GM21737 (cell line): ENCODE measurements around the gene RNF133.
"Not testable (repeated sequence)": the region's sequence is repeated elsewhere in the genome, so short reads cannot be mapped to it uniquely, and the experiment has no call there.

Source experiments
- ATAC-seq: cut with Tn5 transposase; IDR thresholded peaks from one replicate; pipeline ENCODE4 v1.9.1; 2021; ENCODE audit warnings: mild to moderate bottlenecking, moderate library complexity; ENCODE audit not compliant: unreplicated experiment

RNF133 gene

DNA sequence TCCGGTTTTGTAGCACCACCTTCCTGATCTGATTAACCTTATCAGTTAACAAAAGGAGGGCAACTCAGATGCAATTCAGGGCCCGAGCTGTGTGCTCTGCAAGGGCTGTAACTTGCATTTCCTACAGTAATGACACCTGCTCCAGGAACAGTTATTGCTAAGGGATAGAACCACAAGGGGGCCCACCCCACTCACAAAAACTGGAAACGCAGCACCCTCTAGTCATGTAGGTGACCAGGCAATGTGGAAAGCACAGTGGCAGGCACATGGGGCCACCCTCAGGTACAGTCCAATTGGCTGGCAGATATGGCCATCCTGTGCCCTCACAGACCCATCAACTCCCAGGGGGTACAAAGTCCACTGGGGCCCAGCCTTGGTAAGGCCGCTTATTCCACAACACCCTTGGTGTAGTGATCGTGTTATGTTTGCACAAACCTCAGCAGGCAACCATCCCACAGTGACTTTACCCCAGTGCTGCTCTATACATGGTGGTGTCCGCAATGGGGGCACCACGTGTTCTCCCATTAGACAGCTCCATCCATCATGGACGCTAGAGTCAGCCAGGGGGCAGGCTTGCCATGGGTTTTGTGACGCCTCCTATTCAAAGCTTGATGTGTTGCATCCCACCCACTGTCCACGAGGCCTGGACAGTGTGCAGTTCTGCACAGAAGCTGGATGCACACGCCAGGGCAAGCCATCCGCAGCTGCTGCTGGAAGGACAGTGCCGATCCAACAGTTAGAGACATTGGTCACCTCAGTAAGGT, 9.4 kb downstream of the RNF133 start:
- ATAC-seq, result no peak

DNA sequence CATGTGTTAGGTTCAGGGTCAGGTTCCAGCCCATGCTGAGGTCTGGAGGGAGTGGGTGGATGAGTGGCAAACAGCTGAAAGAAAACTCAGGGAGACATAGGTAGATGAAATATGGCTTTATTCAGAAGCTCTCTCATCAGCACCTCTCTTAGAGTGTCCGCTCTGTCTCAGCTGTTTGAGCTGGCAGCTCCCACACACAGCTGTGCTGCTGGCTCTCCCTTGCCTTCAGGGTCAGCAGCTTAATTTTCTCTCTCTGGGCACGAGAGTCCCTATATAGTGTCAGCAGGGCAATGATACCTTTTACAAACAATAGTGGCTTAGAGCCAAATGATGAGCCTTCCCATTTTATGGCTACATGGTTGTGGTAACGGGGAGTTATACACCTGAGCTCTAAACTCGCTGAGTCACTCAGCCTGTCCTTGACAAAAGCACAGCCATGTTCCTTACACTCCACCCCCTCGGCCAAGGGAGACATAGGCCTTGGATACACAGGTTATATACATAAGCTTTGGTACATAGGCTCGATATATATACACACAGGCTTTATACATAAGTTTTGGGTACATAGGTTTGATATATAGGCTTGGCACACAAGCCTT, 10.4 kb downstream of the RNF133 start:
- ATAC-seq, result no peak

DNA sequence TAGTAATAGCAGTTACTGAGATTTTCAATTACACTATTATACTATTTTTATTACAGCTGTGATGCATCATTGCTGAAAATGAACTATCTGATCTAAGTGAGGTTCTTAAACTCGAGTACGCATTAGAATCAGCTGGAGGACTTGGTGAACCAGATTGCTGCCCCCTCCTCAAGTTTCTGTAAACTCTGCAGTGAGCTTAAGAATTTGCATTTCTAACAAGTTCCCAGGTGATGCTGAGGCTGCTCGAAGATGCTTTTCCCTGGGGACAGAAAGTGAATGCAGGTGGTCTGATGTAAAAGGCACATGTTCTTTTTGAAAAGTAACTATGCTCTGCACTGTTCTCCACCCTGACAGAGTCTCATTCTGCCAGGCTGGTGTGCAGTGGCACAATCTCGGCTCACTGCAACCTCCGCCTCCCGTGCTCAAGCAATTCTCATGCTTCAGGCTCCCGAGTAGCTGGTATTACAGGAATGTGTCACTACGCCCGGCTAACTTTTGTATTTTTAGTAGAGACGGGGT, 12.5 kb downstream of the RNF133 start:
- no peak for ATAC-seq

DNA sequence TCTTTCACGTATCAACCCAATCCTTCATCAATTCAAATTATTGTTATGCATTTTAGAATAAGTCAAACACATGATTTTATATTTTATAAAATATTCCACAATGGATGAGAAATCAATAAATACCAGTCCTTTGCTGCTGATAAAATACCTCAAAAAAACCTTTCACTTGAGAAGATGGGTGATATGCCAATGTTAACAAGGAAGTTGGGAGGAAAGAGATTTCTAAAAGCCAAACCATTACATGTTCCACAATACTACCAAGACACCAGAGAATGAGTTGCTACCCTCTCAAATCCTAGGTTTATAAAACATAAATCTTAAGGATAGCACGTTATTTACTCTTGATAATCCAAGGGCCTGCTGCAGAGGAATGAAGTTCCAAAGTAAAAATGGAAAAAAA, 14.4 kb downstream of the RNF133 start:
- ATAC-seq, result no peak

DNA sequence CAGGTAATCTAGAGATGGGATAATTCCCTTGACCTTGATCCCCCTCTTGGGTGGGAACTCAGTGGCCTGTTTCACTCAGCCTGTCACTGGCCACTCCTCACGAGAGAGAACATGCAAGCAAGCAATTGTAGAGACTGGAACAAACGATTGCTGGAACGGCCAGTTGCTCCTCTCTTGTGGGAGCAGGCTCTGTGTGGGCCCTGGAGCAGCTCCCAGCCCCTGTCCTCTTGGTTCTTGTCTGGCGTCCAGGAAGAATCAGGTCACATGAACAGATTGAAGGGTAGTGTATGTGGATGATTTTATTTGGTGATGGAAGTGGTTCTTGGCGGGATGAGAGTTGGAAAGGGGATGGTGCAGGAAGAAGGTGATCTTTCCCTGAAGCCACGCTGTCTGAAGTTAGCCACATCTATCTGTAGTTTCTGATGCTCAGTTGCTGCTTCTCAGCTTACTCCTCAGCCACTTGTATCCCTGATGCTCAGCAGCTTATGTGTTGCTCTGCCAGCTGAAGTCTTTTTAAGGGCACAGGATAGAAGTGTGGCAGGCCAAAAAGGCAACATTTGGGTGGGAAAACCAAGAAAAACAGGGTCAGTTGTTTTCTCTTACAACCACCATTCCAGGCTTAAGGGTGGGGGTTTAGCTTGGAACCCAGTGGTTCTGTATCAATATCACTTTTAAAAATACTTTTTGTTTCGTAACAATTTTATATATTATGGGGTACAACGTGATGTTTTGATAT, 15.9 kb downstream of the RNF133 start:
- ATAC-seq, result no peak

DNA sequence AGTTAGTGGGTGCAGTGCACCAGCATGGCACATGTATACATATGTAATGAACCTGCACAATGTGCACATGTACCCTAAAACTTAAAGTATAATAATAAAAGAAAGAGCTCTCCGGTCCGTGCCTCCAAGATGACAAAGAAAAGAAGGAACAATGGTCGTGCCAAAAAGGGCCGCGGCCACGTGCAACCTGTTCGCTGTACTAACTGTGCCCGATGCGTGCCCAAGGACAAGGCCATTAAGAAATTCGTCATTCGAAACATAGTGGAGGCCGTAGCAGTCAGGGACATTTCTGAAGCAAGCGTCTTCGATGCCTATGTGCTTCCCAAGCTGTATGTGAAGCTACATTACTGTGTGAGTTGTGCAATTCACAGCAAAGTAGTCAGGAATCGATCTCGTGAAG, 17.7 kb downstream of the RNF133 start:
- not testable (repeated sequence) for ATAC-seq

DNA sequence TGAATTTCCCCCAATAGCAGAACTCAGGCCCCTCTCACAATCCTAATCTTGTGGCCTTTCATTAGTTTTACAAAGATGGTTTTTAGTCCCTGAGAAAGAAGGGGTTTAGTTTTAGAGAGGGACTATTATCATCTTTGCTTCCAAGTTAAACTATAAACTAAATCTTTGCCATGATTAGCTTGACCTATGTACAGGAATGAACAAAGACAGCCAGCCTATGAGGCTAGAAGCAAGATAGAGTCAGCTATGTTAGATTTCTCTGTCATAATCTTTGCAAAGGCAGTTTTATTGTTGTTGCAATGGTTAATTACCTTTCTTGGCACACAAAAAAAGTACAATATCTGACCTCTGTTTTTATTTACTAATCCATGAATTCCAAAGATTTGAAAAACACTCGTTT, 19.1 kb downstream of the RNF133 start:
- no peak for ATAC-seq

DNA sequence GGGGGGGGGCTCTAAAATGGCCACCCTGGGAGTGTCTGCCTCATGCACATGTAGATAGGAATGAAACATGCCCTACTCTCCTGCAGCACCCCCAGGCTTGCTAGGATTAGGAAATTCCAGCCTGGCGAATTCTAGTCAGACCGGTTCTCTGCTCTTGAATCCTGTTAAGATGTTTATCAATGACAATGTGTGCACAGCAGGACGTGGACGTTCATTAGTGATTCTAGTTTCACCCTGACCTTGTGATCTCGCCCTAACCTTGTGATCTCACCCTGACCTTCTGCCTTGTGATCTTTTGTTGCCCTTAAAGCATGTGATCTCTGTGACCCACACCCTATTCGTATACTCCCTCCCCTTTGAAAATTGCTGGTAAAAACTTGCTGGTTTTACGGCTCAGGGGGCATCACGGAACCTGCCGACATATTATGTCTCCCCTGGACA, 19.6 kb downstream of the RNF133 start:
- ATAC-seq, result not testable (repeated sequence)

DNA sequence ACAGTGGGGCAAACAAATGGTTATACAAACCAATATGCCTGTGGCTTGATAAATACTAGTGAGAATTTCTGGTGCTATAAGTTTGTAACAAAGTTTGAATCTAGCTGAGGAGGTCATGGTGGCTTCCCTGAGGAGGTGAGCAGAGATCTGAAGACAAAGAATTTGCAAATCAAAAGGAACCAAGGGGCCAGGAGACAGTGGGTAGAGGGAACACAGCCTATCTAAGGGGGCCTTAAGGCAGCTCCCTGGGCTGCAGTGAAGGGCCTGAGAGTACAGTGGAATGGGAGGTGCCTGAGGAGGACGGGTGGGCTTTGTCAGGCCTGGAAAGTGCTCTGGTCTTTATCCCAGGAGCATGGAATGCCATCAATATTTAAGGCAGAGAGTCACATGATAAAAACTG, 21.8 kb downstream of the RNF133 start:
- ATAC-seq, result no peak

DNA sequence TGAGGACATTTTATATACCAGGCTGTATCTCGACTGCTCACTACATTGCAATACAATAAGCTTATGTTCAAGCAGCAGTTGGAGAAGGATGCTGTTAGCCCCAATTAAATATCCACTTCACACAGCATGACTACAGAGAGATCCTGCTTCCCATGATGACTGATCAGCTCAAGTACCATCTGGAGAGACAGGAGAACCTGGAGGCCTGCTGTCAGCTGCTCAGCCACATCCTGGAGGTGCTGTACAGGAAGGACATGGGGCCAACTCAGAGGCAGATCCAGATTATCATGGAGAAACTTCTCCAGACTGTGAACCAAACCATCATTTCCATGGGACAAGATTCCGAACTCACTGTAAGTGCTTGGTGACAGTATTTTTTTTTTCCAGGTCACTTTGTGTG, 22.5 kb downstream of the RNF133 start:
- no peak for ATAC-seq

DNA sequence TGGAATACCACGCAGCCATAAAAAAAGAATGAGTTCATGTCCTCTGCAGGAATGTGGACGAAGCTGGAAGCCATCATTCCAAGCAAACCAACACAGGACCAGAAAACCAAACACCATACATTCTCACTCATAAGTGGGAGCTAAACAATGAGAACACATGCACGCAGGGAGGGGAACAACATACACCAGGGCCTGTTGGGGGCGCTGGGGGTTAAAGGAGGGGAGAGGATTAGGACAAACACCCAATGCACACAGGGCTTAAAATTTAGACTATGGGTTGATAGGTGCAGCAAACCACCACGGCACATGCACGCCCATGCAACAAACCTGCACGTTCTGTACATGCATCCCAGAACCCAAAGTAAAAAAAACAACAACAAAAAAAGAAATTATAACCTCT, 23.3 kb downstream of the RNF133 start:
- ATAC-seq, result no peak

DNA sequence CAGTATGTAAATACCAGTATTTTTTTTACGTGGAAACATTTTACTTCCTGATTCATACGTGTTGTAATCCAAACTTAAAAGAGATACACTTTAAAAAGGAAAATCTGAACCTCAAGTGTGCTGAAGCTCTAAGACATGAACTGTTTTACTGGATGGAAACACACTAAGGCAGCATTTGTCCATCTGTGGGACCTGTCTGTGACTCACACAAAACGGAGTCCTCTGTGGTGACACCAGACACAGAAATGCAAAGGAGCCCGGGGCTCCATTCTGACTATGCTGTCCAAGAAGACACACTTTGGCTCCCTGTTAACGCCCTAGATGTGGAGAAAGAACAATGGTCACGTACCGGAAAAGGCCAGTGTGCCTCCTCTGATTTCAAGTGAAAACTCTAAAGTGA, 23.9 kb downstream of the RNF133 start:
- ATAC-seq, result no peak

DNA sequence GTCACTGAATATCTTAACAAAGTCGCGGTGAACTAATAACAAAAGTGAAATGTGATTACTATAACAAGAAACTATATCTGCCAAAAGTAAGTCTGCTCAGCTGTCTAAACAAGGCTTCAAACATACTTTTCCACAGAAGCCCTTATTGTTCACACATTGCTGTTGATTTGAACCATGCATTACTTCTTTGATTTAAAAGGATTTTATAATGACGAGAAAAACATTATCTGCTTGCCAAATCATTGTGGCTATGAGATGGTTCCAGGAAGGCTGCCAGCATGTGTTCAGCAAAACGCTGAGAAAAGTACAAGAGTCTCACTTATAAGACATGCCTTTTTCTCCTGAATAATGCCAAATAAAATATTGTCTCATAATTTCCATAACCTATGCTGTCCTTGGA, 24.4 kb downstream of the RNF133 start:
- ATAC-seq, result no peak

DNA sequence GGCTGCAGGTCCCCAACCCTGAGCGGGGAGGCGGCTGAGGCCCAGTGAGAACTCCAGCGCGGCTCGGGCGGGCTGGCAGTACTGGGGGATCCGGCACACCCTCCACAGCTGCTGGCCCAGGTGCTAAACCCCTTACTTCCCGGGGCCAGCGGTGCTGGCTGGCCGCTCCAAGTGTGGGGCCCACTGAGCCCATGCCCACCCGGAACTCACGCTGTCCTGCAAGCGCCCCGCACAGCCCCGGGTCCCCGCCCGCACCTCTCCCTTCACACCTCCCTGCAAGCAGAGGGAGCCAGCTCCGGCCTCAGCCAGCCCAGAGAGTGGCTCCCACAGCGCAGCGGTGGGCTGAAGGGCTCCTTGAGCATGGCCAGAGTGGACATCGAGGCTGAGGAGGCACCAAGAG, 25.0 kb downstream of the RNF133 start:
- no peak for ATAC-seq

DNA sequence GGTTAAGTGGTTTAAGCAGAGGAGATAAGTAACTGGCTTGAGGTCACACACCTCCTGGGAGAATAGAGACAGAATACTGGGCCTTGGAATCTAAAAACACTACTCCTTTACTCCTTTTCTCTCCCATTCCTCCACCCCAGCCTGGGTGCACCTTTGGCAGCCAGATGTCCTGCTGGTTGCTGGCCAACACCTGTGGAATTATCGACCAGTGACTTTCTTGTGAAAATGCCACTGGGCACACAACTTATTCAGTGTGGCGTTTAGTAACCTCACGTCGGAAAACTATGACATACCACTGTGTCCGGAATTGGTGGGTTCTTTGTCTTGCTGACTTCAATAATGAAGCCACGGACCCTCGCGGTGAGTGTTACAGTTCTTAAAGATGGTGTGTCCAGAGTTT, 26.4 kb downstream of the RNF133 start:
- no peak for ATAC-seq

DNA sequence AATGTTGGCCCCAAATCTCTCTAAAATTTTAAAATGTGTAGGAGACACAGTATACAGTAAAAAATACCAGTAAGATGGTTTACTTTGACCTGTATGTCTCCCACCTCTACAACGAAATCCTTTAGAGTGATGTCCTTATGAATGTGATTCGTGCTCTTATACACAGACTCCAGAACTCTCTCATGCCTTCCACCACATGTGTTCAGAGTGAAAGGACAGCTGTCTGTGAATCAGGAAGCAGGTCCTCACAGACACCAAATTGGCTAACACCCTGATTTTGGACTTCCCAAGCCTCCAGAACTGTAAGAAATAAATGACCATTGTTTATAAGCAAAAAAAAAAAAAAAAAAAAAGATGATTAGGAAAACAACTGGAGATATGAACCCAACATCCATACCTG, 35.2 kb downstream of the RNF133 start:
- no peak for ATAC-seq

DNA sequence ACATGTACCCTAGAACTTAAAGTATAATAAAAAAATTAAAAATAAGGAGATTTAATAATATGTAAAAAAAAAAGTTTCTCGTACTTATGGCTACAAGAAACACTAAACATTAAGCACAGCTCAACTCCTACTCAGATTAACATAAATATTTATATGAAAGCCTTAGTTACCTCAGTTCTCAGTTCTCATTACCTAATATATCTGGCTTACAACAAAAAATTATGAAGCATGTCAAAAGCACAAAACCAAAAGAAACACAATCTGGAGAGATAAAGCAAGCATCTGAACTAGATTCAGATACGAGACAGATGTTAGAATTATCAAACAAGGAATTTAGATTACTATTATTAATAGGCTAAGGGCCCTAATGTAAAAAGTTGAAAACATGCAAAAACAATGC, 40.1 kb downstream of the RNF133 start:
- no peak for ATAC-seq

DNA sequence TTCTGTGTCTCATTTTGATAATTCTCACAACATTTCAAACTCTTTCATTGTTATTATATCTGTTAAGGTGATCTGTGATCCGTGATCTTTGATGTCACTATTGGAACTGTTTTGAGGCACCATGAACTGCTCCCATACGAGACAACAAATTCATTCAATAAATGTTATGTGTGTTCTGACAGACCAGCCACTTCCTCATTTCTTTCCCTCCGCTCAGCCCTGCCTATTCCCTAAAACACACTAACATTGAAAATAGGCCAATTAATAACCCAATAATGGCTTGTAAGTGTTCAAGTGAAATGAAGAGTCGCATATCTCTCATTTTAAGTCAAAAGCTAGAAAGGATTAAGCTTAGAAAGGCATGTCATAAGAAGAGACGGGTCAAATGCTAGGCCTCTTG, 45.2 kb downstream of the RNF133 start:
- ATAC-seq, result no peak

DNA sequence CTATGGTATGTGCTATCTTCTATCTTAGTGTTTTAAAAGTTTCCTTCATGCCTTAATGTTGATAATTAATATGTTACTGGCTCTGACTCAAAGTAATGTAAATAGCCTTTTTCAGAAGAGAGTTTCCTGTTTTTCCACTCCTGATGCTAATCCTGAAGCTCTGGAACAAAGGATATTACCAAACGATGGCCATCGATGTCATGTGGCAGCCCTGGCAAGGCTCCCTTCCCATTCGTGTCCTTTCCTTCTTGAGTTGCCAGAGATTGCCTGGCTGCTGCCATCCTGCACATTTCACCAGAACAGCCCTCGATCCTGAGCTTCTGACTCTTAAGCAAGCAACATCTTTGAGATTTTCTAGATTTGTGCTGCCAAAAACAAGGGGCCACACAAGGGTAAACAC, 46.0 kb downstream of the RNF133 start:
- ATAC-seq, result no peak

DNA sequence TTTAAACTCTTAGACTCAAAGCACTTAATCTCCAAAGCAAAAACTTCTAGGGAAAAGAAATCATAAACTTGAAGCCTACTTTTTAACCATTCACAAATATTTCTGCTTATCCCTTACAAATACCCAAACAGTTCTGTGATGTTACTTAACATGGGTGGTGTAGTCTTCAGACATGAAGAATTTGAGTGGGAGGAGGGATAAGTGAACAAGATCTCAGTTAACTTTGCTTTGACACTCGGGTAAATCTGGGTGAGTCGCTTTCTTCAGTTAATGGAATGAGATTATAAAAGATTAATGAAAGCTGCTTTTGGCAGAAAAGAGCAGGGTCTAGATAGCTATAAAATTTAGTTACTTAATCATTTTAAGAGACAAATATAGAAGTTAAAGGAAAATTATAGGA, 47.5 kb downstream of the RNF133 start:
- ATAC-seq, result no peak
